NT2/D1 (cell line): ENCODE results near the gene IFITM5.
"Not testable (repeated sequence)": the region's sequence is repeated elsewhere in the genome, so short reads cannot be mapped to it uniquely, and the experiment has no call there.

Source experiments
- DNase-seq: peaks from one replicate; pipeline ENCODE4 v3.0.0-alpha.2; 2011; ENCODE audit warnings: low read depth, low spot score
- H3K27me3 ChIP-seq: 2 replicates; pipeline ENCODE4 v1.6.0; 2011; ENCODE audit warnings: mild to moderate bottlenecking; ENCODE audit not compliant: insufficient read length, insufficient read depth
- H3K36me3 ChIP-seq: 2 replicates; pipeline ENCODE4 v1.6.1; 2011; ENCODE audit warnings: mild to moderate bottlenecking, low read length, mixed read lengths; ENCODE audit not compliant: insufficient read depth, insufficient read length
- H3K4me1 ChIP-seq: 2 replicates; pipeline ENCODE4 v1.5.1; 2011; ENCODE audit not compliant: insufficient read depth, insufficient read length
- H3K4me3 ChIP-seq: 2 replicates; pipeline ENCODE4 v1.5.1; 2011; ENCODE audit warnings: low read depth; ENCODE audit not compliant: insufficient read length
- H3K9ac ChIP-seq: 2 replicates; pipeline ENCODE4 v1.6.0; 2011; ENCODE audit warnings: low read depth; ENCODE audit not compliant: insufficient read length
- H3K9me3 ChIP-seq: 2 replicates; pipeline ENCODE4 v1.5.1; 2011; ENCODE audit warnings: mild to moderate bottlenecking, low read length; ENCODE audit not compliant: insufficient read depth
- SUZ12 ChIP-seq: IDR thresholded peaks from 2 replicates; pipeline ENCODE4 v1.6.1; 2011; ENCODE audit not compliant: insufficient read length, insufficient read depth; ENCODE audit errors: extremely low read depth
- YY1 ChIP-seq: IDR thresholded peaks from 2 replicates; pipeline ENCODE4 v1.6.1; 2011; ENCODE audit not compliant: insufficient read length, insufficient read depth
- ZNF274 ChIP-seq: IDR thresholded peaks from 2 replicates; pipeline ENCODE4 v1.6.1; 2011; ENCODE audit warnings: mild to moderate bottlenecking, low read depth, low read length

IFITM5 gene

DNA sequence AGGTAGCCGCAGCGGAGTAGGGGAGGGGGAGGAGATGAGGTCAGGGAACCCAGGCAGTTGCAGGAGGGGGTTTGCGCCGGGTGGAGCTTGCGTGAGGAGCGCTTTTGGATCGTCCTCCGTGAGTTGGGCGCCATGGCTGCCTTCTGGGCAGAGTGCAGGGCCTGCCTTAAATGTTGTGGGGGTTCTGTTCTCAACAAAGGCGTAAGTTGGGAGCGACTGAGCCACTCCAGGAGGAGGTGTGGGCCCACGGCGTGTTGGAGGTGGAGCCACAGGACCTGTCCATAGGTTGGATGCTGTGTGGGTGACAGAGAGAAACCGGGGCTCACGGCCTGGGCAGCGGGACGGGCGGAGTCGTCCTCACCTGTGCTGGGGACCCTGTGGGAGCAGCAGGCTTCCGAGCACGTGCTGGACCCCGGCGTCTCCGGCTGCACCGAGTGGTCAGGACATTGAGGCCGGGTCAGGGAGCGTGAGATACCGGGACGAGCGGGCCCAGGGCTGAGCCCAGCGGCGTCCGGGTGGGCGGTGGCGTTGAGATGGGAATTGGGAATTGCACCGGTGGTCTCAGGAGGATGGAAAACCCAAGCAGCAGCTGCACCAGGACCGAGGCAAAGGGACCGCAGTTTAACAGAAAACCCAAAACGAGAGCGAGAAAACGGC, 11.4 kb downstream of the IFITM5 start:
- H3K27me3 ChIP-seq: peaks cover 17% of the 10 kb centered on the region
- DNase-seq: no peak
- H3K36me3 ChIP-seq: peaks cover 26% of the 10 kb centered on the region
- no peaks in the 10 kb centered on the region for H3K9me3 ChIP-seq
- H3K4me1 ChIP-seq: peaks cover 28% of the 10 kb centered on the region
- TF ChIP-seq ZNF274 (no peak), SUZ12 (no peak), YY1 (no peak)
- peak overlapping the region; percentile 59 for H3K4me3 ChIP-seq
- H3K9ac ChIP-seq: peak overlapping the region; percentile 90

GRCh38 chr11:286977-287820, 12.1 kb downstream of the IFITM5 start:
- peaks cover 17% of the 10 kb centered on the region for H3K27me3 ChIP-seq
- H3K9me3 ChIP-seq, H3K4me3 ChIP-seq, DNase-seq: not testable (repeated sequence)
- peaks cover 28% of the 10 kb centered on the region for H3K4me1 ChIP-seq
- H3K9ac ChIP-seq: peak overlapping the region; percentile 90
- peaks cover 19% of the 10 kb centered on the region for H3K36me3 ChIP-seq

DNA sequence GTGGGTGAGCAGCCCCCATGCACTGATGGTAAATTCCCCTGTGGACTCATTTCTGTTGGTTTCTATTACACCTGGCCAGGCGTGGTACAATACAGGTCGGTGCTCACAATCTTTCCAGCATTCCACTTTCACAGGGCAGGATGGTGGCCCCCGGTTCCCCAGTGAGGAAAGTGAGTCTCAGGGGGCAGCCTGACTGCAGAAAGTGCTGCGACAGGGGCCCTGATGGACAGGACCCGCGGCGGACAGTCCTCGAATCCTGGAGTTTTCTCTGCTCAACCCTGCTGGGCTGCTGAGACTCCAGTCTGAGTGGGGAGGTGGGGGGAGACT, 13.5 kb downstream of the IFITM5 start:
- DNase-seq: no peak
- H3K27me3 ChIP-seq: peaks cover 26% of the 10 kb centered on the region
- no peak for TF ChIP-seq ZNF274
- TF ChIP-seq SUZ12: no peak
- no peak for TF ChIP-seq YY1

DNA sequence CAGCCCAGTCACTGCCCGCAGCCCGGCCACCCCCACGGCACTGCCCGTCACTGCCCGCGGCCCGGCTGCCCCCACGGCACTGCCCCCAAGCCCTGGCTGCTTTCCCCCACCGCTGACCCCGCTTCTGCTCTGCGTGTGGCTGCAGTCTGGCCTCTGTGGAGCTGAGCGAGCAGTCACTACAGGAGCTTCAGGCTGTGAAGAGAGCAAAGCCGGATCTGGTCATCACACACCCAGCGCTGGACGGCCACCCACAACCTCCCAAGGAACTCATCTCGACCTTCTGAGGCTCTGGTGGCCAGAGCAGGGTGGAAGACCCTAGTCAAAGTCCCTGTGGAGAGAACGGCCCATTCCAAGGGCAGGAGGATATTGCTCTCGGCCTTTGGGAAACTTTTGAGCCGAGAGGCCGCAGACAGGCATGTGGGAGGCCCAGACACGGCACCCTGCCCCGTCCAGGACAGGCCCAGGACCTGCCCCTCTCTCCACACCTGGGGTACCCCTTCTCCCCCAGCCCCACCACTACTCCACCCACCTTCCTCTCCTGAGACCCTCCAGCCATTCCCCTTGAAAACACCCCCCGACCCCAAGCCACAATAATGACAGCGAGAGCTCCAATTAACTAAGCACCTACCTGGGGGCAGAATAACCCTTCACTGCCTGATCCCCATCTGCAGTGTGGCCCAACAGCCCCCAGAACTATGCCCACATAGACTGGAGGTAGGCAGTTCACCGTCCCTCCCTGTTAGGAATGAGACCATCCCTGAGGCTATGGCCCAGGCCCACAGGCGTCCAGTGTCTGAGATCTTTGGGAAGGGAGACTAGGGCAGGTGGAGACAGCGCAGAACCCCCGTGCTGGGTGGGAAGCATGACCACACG, 14.1 kb downstream of the IFITM5 start:
- H3K4me1 ChIP-seq: peaks cover 16% of the 10 kb centered on the region
- no peak for DNase-seq
- H3K36me3 ChIP-seq: peaks cover 6% of the 10 kb centered on the region
- no peak overlapping the region for H3K4me3 ChIP-seq
- no peak for TF ChIP-seq YY1
- TF ChIP-seq SUZ12: no peak
- TF ChIP-seq ZNF274: no peak
- H3K9ac ChIP-seq: peak overlapping the region; percentile 64
- H3K9me3 ChIP-seq: no peaks in the 10 kb centered on the region
- peaks cover 30% of the 10 kb centered on the region for H3K27me3 ChIP-seq

More for the DNA sequence above, 13.5 kb downstream of the IFITM5 start:
- Histone ChIP-seq H3K4me1 (peaks cover 22% of the 10 kb centered on the region), H3K36me3 (peaks cover 12% of the 10 kb centered on the region), H3K9me3 (no peaks in the 10 kb centered on the region), H3K9ac (peak overlapping the region; percentile 64), H3K4me3 (no peak overlapping the region)

- Histone ChIP-seq H3K9me3 (no peaks in the 10 kb centered on the region), H3K27me3 (peaks cover 30% of the 10 kb centered on the region), H3K9ac (no peak overlapping the region), H3K4me1 (peaks cover 10% of the 10 kb centered on the region), H3K4me3 (no peak overlapping the region), H3K36me3 (no peaks in the 10 kb centered on the region)
- TF ChIP-seq SUZ12: no peak
- TF ChIP-seq YY1: no peak
- no peak for TF ChIP-seq ZNF274
- DNase-seq: no peak
Measured at GRCh38 chr11:284105-285020, 15.0 kb downstream of the IFITM5 start.

- Histone ChIP-seq H3K4me1 (peaks cover 14% of the 10 kb centered on the region), H3K9me3 (no peaks in the 10 kb centered on the region), H3K9ac (no peak overlapping the region), H3K4me3 (no peak overlapping the region), H3K27me3 (peaks cover 29% of the 10 kb centered on the region), H3K36me3 (no peaks in the 10 kb centered on the region)
- TF ChIP-seq ZNF274 (no peak), YY1 (no peak), SUZ12 (no peak)
- DNase-seq: no peak
Measured at GRCh38 chr11:283405-284104, 15.8 kb downstream of the IFITM5 start.
